Astrocyte (in vitro differentiated cells and primary cell): ENCODE data around the gene SCNN1G.

ENCODE experiments used
- EZH2 ChIP-seq: IDR thresholded peaks from 2 replicates; pipeline ENCODE4 v1.6.1; 2012; ENCODE audit warnings: mild to moderate bottlenecking, low read length, inconsistent platforms; ENCODE audit not compliant: insufficient read depth
- TF ChIP-seq, protein P1 (sequence below): IDR thresholded peaks from 2 replicates; pipeline ENCODE4 v1.5.1; 2011; ENCODE audit warnings: low read depth, mild to moderate bottlenecking, inconsistent platforms, low read length, moderate library complexity; ENCODE audit not compliant: insufficient read depth

- TF ChIP-seq, protein P1, sequence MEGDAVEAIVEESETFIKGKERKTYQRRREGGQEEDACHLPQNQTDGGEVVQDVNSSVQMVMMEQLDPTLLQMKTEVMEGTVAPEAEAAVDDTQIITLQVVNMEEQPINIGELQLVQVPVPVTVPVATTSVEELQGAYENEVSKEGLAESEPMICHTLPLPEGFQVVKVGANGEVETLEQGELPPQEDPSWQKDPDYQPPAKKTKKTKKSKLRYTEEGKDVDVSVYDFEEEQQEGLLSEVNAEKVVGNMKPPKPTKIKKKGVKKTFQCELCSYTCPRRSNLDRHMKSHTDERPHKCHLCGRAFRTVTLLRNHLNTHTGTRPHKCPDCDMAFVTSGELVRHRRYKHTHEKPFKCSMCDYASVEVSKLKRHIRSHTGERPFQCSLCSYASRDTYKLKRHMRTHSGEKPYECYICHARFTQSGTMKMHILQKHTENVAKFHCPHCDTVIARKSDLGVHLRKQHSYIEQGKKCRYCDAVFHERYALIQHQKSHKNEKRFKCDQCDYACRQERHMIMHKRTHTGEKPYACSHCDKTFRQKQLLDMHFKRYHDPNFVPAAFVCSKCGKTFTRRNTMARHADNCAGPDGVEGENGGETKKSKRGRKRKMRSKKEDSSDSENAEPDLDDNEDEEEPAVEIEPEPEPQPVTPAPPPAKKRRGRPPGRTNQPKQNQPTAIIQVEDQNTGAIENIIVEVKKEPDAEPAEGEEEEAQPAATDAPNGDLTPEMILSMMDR, result no peak
- TF ChIP-seq EZH2, result no peak
Observed at GRCh38 chr16:23232806-23233205, 50.3 kb downstream of the SCNN1G start.
